ENCODE measurements around the gene ORM1. TPM values are rescaled to one million over a fixed set of nuclear protein-coding genes. Genes with fewer than 3 reads are reported as not detected.

ORM1 gene
- total and polyA plus RNA-seq, 2 donors (not counting 3 experiments of a cell fraction or from before 2014, with no cell fraction given): not detected

DNA sequence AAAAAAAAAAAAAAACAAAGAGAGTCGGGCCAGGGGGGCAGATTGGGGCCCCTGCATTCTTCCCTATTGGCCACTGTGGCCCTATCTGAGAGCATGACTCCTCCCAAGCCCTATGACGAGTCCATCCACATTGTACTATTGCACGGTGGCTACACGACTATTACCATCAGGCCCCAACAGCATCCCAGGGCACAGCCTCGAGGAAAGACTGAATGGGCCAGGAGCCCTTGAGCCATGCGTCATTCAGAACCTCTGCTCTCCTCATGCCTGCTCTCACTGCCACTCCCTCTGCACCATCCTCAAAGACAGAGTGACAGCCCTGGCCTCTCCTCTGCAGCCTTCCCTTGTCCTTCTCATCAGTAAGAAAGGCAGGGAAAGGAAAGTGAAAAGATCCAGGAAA is 20.2 kb upstream of the ORM1 start:
- CTCF ChIA-PET: no interaction called here
- intact Hi-C loops (cut with micrococcal nuclease): no loop called here
- POLR2A ChIA-PET: no interaction called here

More for the DNA sequence above, 20.2 kb upstream of the ORM1 start:
- no peak overlapping the region for H3K9ac ChIP-seq (replicated peaks; ENCODE audit: extremely low read depth, insufficient read depth, low read length)
- DNase-seq (ENCODE audit: low read depth, low spot score): no peak
- FAIRE-seq: no peak
- H3K27me3 ChIP-seq (ENCODE audit: control insufficient read depth in 2 of 2, insufficient read depth in 2 of 2, low read length in 2 of 2): no peaks in the 10 kb centered on the region
- H2AFZ ChIP-seq (ENCODE audit: low read depth, low read length): no peak overlapping the region
- no peaks in the 10 kb centered on the region for H3K4me1 ChIP-seq (ENCODE audit: control insufficient read depth, extremely low read depth, insufficient read depth, low read length)
- no peak overlapping the region for H3K4me3 ChIP-seq (replicated peaks in 1 of 3; ENCODE audit: insufficient read depth in 1 of 3, low read depth in 1 of 3, low read length in 3 of 3)
- no peaks in the 10 kb centered on the region for H3K9me3 ChIP-seq (replicated peaks; ENCODE audit: control insufficient read depth, insufficient read depth, low read length)
- BruUV-seq (replicated peaks): no TSS peak
- TF ChIP-seq, protein P1, sequence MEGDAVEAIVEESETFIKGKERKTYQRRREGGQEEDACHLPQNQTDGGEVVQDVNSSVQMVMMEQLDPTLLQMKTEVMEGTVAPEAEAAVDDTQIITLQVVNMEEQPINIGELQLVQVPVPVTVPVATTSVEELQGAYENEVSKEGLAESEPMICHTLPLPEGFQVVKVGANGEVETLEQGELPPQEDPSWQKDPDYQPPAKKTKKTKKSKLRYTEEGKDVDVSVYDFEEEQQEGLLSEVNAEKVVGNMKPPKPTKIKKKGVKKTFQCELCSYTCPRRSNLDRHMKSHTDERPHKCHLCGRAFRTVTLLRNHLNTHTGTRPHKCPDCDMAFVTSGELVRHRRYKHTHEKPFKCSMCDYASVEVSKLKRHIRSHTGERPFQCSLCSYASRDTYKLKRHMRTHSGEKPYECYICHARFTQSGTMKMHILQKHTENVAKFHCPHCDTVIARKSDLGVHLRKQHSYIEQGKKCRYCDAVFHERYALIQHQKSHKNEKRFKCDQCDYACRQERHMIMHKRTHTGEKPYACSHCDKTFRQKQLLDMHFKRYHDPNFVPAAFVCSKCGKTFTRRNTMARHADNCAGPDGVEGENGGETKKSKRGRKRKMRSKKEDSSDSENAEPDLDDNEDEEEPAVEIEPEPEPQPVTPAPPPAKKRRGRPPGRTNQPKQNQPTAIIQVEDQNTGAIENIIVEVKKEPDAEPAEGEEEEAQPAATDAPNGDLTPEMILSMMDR (IDR thresholded peaks at IDR 0.05; ENCODE audit: extremely low read depth in 1 of 2, insufficient read depth in 1 of 2, low read depth in 1 of 2, low read length in 2 of 2): no peak
- TF ChIP-seq JUN (IDR thresholded peaks at IDR 0.05; ENCODE audit: borderline replicate concordance, insufficient read depth, insufficient read length, low read depth): no peak
- no peak for TF ChIP-seq POLR2A (IDR thresholded peaks at IDR 0.05; ENCODE audit: low read depth, low read length)
- no peak for TF ChIP-seq GATA2 (IDR thresholded peaks at IDR 0.05; ENCODE audit: insufficient read depth, insufficient read length, low read depth, low read length)
- no peak for TF ChIP-seq MAX (IDR thresholded peaks at IDR 0.05; ENCODE audit: insufficient read depth, insufficient read length)
- TF ChIP-seq MYC (IDR thresholded peaks at IDR 0.05; ENCODE audit: low read depth, low read length): no peak
- no peak for TF ChIP-seq EZH2 (IDR thresholded peaks at IDR 0.05; ENCODE audit: borderline replicate concordance, low read depth, low read length, severe bottlenecking)
- TF ChIP-seq FOS (IDR thresholded peaks at IDR 0.05; ENCODE audit: borderline replicate concordance, insufficient read depth, low read length): no peak
- TF ChIP-seq POLR2AphosphoS5 (IDR thresholded peaks at IDR 0.05; ENCODE audit: insufficient read depth, low read depth, low read length): no peak
- H4K20me1 ChIP-seq (replicated peaks; ENCODE audit: control insufficient read depth, extremely low read depth, insufficient read depth, low read length): no peaks in the 10 kb centered on the region
- H3K9me1 ChIP-seq (replicated peaks; ENCODE audit: control insufficient read depth, extremely low read depth, insufficient read depth, low read length): no peaks in the 10 kb centered on the region
- dilution Hi-C loops (cut with MboI; ENCODE audit: extremely low pct_ligation_motif_present, low sequenced_read_pairs): no loop called here
- H3K27ac ChIP-seq (ENCODE audit: insufficient read depth, low read depth, low read length): no peak overlapping the region
- no peak overlapping the region for H3K4me2 ChIP-seq (ENCODE audit: insufficient read depth, low read length)
- no peaks in the 10 kb centered on the region for H3K79me2 ChIP-seq (ENCODE audit: control insufficient read depth, insufficient read depth, low read length)
- H3K36me3 ChIP-seq (ENCODE audit: control insufficient read depth in 2 of 2, extremely low read depth in 1 of 2, insufficient read depth in 2 of 2, low read length in 2 of 2): peaks cover 2 to 9% of the 10 kb centered on the region in 2 experiments
